GDM1 (cell line): ENCODE results near the gene EIF1.
"Not testable (repeated sequence)": the region's sequence is repeated elsewhere in the genome, so short reads cannot be mapped to it uniquely, and the experiment has no call there.

Experiments
- DNase-seq: peaks from one replicate; lab custom pipeline; 2025; lab: John Stamatoyannopoulos, UW

The EIF1 gene

GRCh38 chr17:41678907-41679739, 9.6 kb upstream of the EIF1 start:
- DNase-seq = peak; percentile 83

DNA sequence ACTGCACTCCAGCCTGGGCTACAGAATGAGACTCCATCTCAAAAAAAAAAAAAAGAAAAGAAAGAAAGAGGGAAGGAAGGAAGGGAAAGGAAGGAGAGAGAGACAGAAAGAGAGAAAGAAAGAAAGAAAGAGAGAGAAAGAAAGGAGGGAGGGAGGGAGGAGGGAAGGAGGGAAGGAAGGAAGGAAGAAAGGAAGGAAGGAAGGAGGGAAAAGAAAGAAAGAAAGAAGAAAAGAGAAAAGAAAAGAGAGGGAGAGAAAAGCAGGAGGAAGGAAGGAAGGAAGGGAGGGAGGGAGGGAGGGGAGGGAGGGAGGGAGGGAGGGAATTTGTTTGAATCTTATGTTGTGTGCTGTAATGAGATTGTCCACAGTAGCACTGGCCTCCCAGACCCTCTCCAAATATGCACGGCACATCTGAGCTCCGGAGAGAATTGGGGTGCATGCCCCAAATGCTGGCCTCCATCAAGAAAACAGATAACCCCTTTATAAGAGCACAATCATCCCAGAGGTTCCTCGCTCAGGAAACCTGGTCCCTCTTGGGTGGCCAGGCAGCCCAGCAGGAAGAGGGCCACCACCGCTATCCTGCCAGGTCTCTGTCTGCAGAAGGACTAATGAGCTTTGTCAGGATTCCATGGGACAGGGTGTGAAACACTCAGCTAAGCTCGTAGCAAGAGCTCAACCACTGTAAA, 8.8 kb upstream of the EIF1 start:
- no peak for DNase-seq

GRCh38 chr17:41680426-41681040, 8.2 kb upstream of the EIF1 start:
- no peak for DNase-seq

DNA sequence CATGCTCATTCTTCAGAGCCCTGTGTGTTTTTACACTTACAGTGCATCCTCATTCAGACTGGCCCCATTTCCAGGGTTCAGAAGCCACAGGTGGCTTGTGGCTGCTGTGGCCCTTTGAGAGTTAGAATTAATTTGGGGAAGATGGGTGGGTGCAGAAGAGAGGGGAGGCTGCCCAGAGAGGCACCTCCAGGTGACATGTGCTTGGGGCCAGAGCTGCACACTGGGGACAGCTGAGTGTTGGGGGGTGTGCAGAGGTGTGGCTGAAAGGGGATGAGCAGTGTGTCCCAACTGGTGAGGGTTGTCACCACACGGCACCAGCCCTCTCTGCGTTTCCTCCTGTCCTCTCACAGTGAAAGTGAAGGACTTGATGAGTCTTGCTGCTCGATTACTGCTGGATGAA, 6.9 kb upstream of the EIF1 start:
- DNase-seq = no peak

DNA sequence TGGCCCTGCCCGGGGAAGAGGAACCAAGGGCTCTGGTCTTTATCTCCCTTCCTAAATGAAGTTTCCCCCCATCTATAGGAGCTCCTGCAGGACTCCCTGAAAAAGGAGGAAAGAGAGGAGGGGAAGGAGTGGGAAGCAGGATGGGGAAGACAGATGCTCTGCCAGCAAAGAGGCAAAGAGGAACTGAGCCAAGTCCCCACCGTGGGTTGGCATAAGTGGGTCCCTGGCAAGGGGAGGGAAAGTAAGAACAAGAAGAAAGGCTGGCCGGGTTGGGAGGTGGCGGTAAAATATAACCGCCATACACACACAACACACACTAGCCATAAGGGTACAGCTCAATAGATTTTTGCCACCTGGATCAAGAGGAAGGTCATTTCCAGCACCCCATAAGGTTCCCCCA, 6.1 kb upstream of the EIF1 start:
- DNase-seq = peak; percentile 20

DNA sequence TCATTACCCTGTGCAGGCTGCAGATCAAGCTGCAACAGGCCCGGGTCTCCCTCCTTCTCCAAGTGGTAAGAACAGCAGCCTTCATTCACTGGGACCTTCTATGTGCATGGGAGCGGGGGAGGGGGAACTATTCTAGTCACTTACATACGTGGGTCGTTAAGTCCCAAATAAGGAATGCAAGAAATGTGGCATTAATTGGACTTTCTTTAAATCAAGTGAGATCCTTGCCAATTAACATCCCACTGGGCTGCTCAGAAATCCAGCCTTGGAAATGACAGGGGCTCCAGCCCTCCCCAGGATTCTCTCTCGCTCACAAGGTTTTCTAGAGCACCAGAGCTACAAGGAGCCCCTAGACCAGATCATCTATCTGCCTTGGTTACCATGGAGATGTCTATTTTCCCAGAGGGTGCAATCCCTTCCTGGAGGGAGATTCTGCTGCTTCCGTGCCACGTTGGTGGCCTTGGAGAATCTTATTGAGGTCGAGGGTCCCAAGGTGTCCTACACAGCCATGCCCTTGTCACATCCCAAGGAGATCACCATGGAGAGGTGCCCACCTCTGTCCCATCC, 5.2 kb upstream of the EIF1 start:
- no peak for DNase-seq

DNA sequence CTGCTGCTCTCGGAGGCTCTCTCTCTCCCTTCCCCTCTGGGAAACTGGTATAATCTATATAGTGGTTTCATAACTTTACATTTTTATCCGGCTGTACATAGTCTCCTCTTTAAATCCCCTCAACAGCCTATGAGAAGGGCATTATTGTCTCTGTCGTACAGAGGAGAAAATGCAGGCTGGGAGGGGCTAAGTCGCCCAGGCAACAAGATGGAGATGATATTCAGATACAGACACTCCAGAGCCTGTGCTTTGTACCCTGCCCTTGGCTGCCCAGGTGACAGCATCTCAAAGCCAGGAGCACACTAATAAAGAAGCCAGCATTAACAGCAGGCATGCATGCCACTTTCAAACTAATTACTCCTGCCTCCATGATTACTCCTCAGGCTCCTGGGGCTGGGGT, 4.7 kb upstream of the EIF1 start:
- no peak for DNase-seq

DNA sequence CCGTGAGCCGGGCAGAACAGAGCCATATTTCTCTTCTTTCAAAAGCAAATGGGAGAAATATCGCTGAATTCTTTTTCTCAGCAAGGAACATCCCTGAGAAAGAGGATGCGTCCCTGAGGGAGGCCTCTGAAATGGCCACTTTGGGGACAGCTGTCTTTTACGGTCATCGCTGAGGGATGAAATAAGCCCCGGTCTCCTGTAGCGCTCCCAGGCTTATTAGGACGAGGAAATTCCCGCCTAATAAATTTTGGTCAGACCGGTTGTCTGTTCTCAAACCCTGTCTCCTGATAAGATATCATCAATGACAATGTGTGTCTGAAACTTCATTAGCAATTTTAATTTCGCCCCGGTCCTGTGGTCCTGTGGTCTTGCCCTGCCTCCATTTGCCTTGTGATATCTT, 2.9 kb upstream of the EIF1 start:
- DNase-seq = not testable (repeated sequence)

DNA sequence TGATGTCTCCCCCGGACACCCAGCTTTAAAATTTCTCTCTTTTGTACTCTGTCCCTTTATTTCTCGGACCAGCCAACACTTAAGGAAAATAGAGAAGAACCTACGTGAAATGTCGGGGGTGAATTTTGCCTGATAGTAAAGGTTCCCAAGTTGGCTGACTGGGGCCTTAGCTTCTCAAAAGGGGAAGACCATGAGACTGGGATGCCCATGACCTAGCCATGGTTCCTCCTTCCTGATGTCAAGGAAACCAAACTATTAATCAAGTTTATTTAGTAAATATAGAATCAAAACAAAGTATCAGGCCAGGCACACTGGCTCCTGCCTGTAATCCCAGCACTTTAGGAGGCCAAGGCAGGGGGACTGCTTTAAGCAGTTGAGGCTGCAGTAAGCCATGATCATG, 2.4 kb upstream of the EIF1 start:
- no peak for DNase-seq

DNA sequence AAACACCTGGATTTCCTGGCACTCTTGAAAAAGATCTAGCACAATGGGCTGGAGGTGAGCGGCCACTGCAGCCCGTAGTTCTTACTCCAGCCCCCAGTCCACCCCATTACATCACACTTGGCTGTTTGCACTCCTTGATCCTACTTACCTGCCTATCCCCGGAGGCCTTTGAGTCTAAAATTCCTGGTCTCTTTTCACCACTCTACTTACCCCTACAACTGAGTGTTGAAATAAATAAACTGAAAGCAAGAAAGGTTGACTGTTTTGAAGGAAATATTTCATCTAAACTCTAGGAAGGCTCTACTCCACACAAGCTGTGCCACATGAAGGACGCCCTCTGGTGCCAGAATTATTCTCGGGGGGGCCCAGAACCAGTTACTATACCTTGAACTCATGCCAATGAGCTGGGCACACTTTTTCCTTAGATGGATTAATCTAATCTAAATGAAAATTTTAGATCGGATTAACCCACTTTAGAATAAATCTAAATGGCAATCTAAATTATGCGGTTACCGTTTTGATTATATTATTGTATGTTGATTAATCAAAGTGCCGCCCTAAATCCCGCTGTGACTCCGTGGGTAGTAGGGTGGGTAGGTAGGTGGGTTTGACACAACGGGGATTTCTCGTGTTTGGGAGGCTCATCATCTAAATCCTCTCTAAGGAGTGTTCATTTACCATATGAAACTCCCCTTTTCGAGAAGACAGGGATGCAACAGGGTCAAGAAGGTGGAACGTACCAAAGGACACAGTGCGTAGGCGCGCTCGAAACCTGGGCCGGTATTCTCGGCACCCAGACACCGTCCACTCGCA, 651 bp upstream of the EIF1 start:
- DNase-seq = peak; percentile 35

DNA sequence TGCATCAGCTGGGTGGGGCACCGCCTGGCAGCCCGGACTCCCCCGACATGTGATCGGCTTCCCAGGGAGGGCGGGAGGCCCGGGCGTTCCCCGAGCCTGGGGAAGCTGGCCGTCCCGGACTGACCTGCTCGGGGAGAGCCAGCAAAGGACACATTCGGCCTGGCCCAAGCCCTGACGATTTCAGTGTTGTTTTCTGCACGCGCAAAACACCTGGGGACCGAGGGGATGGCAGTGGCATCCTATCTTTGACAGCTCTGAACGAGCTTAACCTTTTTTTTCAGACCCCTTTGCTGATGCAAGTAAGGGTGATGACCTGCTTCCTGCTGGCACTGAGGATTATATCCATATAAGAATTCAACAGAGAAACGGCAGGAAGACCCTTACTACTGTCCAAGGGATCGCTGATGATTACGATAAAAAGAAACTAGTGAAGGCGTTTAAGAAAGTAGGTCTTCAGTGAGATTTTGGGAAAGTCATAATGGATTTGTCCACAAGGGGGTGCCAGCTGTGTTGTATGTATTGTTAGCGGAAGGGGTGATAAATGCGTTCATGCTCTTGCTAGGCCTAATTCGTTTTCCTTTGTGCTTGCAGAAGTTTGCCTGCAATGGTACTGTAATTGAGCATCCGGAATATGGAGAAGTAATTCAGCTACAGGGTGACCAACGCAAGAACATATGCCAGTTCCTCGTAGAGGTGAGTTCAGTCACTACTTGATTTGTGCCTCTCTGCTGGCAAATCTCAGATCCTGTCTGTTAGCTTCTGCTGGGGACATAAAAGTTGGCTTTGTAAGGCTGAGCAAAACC, 1.0 kb downstream of the EIF1 start:
- no peak for DNase-seq

DNA sequence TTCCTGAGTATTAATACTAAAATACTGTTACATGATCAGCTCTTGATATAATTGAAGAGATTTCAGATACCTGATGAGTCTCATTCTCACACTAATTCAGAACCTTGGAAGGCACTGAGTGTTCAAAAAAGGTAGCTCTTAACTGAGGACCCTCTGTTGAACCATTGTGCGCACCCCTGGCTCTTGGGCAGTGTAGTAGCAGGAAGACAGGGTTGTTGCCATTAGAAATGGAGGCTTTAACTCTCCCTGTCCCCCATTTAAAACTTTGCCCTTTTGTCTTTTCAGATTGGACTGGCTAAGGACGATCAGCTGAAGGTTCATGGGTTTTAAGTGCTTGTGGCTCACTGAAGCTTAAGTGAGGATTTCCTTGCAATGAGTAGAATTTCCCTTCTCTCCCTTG, 1.8 kb downstream of the EIF1 start:
- DNase-seq = no peak

DNA sequence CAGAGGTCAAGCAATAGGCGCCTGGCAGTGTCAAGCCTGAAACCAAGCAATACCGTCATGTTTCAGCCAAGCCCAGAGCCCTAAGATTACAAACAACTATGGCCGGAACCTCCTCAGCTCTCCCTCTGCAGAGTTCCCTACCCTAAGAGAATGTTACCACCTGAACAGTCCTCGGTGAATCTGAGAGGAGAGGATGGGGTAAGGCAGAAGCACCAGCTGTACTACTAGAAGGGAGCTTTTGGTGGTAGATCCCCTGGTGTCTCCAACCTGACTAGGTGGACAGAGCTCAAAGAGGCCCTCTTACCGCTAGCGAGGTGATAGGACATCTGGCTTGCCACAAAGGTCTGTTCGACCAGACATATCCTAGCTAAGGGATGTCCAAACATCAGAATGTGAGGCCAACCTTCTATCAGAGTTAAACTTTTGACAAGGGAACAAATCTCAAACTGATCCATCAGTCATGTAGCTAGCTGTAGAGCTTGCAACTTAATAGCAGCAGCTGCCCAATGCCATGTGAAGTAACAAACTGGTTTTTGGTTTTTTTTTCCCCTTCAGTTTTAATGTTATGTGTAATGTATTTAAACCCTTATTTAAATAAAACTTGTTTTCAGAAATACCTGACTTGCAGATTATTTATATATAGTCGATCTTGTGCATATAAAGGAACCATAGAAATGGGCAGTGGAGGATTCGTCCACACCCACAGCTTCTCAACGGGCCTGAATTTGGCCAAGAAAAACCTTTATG, 2.5 kb downstream of the EIF1 start:
- DNase-seq = no peak

- no peak for DNase-seq
Measured at GRCh38 chr17:41692722-41693521, 4.2 kb downstream of the EIF1 start.

GRCh38 chr17:41695134-41695661, 6.5 kb downstream of the EIF1 start:
- DNase-seq = no peak

DNA sequence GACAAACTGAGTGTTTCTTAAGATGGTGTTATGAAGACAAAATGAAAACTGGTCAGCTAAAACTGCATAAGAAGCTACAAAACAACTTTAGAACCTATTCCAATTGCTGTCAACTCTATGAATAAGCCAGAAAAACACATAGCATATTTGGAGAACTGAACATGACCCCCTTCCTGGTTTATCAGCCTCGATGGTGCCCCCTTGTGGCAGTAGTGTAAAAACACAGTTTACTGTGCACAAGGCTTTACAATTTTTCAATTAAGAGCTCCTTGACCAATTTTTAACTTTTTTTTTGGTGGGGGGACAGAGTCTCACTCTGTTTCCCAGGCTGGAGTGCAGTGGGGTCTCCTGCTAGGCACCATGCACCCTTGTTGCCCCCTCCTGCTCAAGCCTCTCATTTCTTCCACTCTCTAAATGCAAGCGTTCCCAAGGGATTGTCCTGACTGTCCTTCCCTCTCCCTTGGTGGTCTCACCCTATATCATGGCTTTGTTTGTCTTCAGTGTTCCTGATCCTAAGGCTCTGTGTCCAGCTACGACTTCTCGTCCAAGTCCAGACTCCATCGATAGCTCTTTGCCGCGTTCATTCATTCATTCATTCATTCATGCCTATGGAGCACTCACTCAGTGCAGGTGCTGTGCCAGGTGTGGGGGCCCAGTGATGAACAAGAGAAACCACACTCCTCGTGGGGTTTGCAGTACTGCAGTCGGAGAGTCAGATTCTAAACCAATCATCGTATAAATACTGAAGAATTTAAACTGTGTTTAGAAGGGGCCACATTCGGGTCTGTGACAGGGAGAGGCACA, 7.5 kb downstream of the EIF1 start:
- DNase-seq = peak; percentile 62

DNA sequence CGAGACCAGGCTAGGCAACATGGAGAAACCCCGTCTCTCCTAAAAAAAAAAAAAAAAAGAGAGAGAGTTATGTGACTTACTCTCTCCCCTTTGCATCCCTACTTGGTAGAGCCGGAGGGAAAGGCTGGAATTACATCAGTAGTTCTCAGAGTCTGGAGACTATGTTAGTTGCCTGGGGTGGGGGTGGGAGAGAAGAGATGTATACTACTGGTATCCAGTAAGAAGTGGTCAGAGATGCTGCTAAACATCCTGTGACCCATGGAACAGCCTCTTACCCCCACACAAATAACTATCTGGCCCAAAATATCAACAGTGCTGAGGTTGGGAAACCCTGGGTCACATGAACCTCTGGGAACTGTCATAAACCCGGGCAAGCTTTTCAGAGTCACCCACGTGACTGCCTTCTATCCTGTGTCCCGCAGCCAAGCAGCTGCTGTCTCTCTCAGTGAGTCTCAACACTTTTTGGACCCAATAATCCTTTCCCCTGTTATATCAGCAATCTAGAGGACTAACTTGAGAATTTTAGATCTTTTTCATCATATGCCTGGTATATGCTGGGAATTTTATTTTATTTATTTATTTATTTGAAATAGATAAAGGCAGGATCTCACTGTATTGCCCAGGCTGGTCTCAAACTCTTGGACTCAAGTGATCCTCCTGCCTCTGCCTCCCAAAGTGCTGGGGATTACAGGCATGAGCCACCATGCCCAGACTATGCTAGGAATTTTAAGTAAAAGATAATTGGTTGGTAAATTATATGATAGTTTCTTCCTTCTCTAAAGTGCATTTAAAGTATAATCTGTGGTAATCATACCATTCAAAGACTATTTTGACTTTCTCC, 8.7 kb downstream of the EIF1 start:
- no peak for DNase-seq
